Ovary (tissue), 10 donors: Measurements from ENCODE around the gene MED23. TPM values are rescaled to one million over a fixed set of nuclear protein-coding genes. Genes with fewer than 3 reads are reported as not detected.

Experiments used
- DNase-seq, 5 donors: peaks; one replicate each; pipeline ENCODE4 v3.0.0-alpha.2; 2019 to 2020
- H3K27ac ChIP-seq, 2 donors: fragments of 200-600 bp; one replicate each; pipeline versions ENCODE4 v1.5.1 to v1.8.0; 2019 to 2022
- H3K27me3 ChIP-seq: fragments of 200-600 bp; one replicate; pipeline ENCODE4 v1.8.0; 2022
- H3K36me3 ChIP-seq: fragments of 200-600 bp; sonication (generic); one replicate; pipeline ENCODE4 v1.5.1; 2019
- H3K4me1 ChIP-seq: one replicate; pipeline ENCODE4 v1.8.1; 2013; ENCODE audit warnings: mild to moderate bottlenecking, moderate library complexity; ENCODE audit not compliant: insufficient read depth
- H3K4me3 ChIP-seq: fragments of 200-600 bp; sonication (generic); one replicate; pipeline ENCODE4 v1.5.1; 2017
- H3K9me3 ChIP-seq, 2 donors: fragments of 200-600 bp in 1 of 2; sonication (generic) in 1 of 2; one replicate each; pipeline versions ENCODE4 v1.5.1 to v1.8.1; 2013 to 2019; ENCODE audit warnings: mild to moderate bottlenecking in 1 of 2, moderate library complexity in 1 of 2
- EP300 ChIP-seq: sonication (generic); formaldehyde crosslinking; IDR thresholded peaks from one replicate; pipeline ENCODE4 v1.6.1; 2017; ENCODE audit warnings: antibody characterized with exemption
- POLR2A ChIP-seq: fragments of 450-650 bp; IDR thresholded peaks from one replicate; pipeline ENCODE4 v1.6.1; 2017; ENCODE audit warnings: antibody characterized with exemption, mild to moderate bottlenecking, moderate library complexity
- WGBS, 3 donors: extraction: QIAGEN DNeasy Blood & Tissue Kit in 1 of 3; methylation state at CpG; one replicate each; pipeline versions ENCODE4 v1.1.5 to v1.1.7; 2013 to 2017; 5-methylcytosine and 5-hydroxymethylcytosine counted together
- intact Hi-C, 4 donors: fragments of 100-400 bp; cut with DNase I; formaldehyde crosslinking; loops; one replicate each; pipeline versions ENCODE4 v1.11.0 to v1.15.1; 2022 to 2023
- long read RNA-seq, 3 donors: library from polyadenylated mRNA in 2 of 3; unstranded in 2 of 3; transcript quantifications; one replicate each; pipeline ENCODE4 v2.0.0 and lab custom pipeline, GENCODE V29; 2021 to 2026
- polyA plus RNA-seq, 2 donors: library from polyadenylated mRNA; stranded (reverse); fragments of 200-250 nt in 1 of 2; fragments of 350-450 nt in 1 of 2; fragmentation: Illumina TruSeq in 1 of 2; extraction: RNeasy Lipid Tissue Mini Kit (QIAGEN cat#74804) in 1 of 2; gene quantifications; one replicate each; pipeline ENCODE4 v1.2.3, GENCODE V29; 2013 to 2014
- total RNA-seq, 7 donors: library from RNA; depleted of rRNA in 2 of 7; stranded (reverse); fragments of >200 nt in 2 of 7; fragmentation: NEBNext Ultra II Directional in 3 of 7; extraction: Animal tissue kit (Norgen Biotek cat#: 25700) in 3 of 7; gene quantifications; one replicate each; pipeline versions ENCODE4 v1.1.0 to v1.2.4, GENCODE V29; 2016 to 2023
- TF ChIP-seq, protein P1 (sequence below), 3 donors: fragments of 450-650 bp in 2 of 3; fragments of 200-600 bp in 1 of 3; IDR thresholded peaks; one replicate each; pipeline versions ENCODE4 v1.5.1 to v1.8.0; 2016 to 2022; ENCODE audit warnings: antibody characterized with exemption in 3 of 3, mild to moderate bottlenecking in 1 of 3
- donor health status: DM: no; HTN: no; CAD: no; lungs with moderate emphysema.
- donor health status: DM: no; HTN: no; CAD: no.
- donor health status: Bipolar disorder and iron deficiency.
- donor health status: DM: yes; HTN: yes; CAD: no.
- donor health status: DM: no; HTN: no; CAD: no.
- donor health status: DM: yes; HTN: yes; CAD: no.

The MED23 gene, protein sequence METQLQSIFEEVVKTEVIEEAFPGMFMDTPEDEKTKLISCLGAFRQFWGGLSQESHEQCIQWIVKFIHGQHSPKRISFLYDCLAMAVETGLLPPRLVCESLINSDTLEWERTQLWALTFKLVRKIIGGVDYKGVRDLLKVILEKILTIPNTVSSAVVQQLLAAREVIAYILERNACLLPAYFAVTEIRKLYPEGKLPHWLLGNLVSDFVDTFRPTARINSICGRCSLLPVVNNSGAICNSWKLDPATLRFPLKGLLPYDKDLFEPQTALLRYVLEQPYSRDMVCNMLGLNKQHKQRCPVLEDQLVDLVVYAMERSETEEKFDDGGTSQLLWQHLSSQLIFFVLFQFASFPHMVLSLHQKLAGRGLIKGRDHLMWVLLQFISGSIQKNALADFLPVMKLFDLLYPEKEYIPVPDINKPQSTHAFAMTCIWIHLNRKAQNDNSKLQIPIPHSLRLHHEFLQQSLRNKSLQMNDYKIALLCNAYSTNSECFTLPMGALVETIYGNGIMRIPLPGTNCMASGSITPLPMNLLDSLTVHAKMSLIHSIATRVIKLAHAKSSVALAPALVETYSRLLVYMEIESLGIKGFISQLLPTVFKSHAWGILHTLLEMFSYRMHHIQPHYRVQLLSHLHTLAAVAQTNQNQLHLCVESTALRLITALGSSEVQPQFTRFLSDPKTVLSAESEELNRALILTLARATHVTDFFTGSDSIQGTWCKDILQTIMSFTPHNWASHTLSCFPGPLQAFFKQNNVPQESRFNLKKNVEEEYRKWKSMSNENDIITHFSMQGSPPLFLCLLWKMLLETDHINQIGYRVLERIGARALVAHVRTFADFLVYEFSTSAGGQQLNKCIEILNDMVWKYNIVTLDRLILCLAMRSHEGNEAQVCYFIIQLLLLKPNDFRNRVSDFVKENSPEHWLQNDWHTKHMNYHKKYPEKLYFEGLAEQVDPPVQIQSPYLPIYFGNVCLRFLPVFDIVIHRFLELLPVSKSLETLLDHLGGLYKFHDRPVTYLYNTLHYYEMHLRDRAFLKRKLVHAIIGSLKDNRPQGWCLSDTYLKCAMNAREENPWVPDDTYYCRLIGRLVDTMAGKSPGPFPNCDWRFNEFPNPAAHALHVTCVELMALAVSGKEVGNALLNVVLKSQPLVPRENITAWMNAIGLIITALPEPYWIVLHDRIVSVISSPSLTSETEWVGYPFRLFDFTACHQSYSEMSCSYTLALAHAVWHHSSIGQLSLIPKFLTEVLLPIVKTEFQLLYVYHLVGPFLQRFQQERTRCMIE (N-terminal part only)
- total RNA-seq (10 to 100 TPM; 21.7 to 28.5 (median 27.7) TPM), polyA plus RNA-seq (10 to 100 TPM; 11.2 to 21.2 TPM)
- long read RNA-seq, donor 1, partial matches to known transcripts = 10 of 10 reads
- long read RNA-seq, donor 1, other reads (novel, unspliced or antisense) = 0 of 10 reads
- long read RNA-seq, donor 2, partial matches to known transcripts = 0 of 1 reads
- long read RNA-seq, donor 2, other reads (novel, unspliced or antisense) = 0 of 1 reads
- long read RNA-seq, donor 3, full-length matches to known transcripts = 12 of 27 reads
- long read RNA-seq, donor 3, partial matches to known transcripts = 5 of 27 reads
- long read RNA-seq, donor 3, other reads (novel, unspliced or antisense) = 10 of 27 reads

DNA sequence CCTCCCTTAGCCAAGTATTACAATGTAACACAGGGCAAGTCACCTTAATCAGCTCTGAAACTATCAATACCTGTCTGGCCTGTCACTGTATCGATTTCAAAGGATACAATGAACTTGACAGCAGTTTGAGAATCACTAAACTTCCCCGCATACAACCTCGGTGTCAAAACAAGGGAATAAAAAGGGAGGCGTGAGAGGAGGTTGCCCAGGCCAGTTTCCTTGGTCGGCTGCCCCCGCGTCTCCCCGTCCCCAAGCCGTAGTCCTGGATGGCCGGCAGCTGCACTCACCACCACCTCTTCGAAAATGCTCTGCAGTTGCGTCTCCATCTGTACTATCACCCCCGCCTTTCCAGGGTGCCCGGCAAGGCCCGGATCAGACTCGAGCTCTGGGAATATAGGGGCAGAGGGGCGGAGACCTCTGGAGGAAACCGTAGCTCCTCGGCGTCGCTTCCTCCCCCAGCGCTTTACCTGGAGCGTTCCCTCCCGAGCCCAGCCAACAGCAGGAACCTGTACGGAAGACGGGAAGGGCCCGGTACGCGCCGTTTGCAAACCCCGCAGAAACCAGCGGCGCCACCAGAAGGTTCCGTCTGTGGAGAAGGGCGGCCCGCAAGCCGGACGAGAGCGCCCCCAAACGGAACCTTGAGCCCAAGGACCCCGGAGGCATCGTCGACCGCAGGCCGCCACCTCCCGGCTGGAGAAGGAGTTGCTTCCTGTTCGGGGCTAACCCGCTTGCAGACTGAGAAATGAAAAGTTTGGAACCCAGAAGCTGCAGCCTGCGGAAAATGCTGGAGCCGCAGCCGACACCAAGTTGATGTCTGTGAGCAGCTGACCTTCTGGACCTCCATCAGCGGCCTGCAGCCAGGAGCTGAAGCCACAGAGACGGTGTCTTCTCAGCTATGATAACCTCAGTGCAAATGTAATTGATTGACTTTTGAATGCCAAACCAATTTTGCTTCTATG, at the start of gene MED23:
TSS of gene MED23 (minus strand) at position 519 of the 959 bp plus-strand sequence. CDS start at position 326, 193 bp downstream.
- H3K4me1 ChIP-seq = no peaks in the 10 kb centered on the region
- peak within 1 kb of the TSS; percentile 78 for H3K4me3 ChIP-seq
- TF ChIP-seq, protein P1, sequence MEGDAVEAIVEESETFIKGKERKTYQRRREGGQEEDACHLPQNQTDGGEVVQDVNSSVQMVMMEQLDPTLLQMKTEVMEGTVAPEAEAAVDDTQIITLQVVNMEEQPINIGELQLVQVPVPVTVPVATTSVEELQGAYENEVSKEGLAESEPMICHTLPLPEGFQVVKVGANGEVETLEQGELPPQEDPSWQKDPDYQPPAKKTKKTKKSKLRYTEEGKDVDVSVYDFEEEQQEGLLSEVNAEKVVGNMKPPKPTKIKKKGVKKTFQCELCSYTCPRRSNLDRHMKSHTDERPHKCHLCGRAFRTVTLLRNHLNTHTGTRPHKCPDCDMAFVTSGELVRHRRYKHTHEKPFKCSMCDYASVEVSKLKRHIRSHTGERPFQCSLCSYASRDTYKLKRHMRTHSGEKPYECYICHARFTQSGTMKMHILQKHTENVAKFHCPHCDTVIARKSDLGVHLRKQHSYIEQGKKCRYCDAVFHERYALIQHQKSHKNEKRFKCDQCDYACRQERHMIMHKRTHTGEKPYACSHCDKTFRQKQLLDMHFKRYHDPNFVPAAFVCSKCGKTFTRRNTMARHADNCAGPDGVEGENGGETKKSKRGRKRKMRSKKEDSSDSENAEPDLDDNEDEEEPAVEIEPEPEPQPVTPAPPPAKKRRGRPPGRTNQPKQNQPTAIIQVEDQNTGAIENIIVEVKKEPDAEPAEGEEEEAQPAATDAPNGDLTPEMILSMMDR (IDR thresholded peaks at IDR 0.05) = peak; percentile 87 to 92 (median 90)
- TF ChIP-seq POLR2A (peak; percentile 57), EP300 (no peak)
- DNase-seq = peak; percentile 87 to 97 (median 94)
- H3K36me3 ChIP-seq = no peaks in the 10 kb centered on the region
- 0% methylated on average over 50 to 53 of the region's 53 CpGs for WGBS, 3 donors
- H3K27ac ChIP-seq = peak within 1 kb of the TSS in 1 of 2 donors; percentile 38
- H3K9me3 ChIP-seq = no peaks in the 10 kb centered on the region
- no peaks in the 10 kb centered on the region for H3K27me3 ChIP-seq
- intact Hi-C loops = no loop called here

DNA sequence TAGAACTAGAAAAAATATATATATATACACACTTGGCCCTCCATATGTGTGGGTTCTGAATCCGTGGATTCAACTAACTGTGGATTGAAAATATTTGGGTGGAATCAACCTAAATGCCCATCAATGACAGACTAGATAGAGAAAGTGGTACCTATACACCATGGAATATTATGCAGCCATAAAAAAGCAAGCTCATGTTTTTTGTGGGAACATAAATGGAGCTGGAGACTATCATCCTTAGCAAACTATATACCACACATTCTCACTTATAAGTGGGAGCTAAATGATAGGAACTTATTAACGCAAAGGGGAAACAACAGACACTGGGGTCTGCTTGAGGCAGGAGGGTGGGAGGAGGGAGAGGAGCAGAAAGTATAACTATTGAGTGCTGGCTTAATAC, 45.1 kb upstream of the MED23 start:
- Histone ChIP-seq H3K27ac (no peak overlapping the region), H3K4me1 (no peaks in the 10 kb centered on the region), H3K4me3 (no peak overlapping the region), H3K9me3 (no peaks in the 10 kb centered on the region), H3K36me3 (no peaks in the 10 kb centered on the region), H3K27me3 (no peaks in the 10 kb centered on the region)
- TF ChIP-seq POLR2A = no peak
- TF ChIP-seq, protein P1 (IDR thresholded peaks at IDR 0.05) = no peak
- no peak for TF ChIP-seq EP300
- no peak for DNase-seq
- WGBS, 3 donors = 91 to 96% (median 93%) methylated on average over 2 of the region's 2 CpGs
- intact Hi-C loops = no loop called here

DNA sequence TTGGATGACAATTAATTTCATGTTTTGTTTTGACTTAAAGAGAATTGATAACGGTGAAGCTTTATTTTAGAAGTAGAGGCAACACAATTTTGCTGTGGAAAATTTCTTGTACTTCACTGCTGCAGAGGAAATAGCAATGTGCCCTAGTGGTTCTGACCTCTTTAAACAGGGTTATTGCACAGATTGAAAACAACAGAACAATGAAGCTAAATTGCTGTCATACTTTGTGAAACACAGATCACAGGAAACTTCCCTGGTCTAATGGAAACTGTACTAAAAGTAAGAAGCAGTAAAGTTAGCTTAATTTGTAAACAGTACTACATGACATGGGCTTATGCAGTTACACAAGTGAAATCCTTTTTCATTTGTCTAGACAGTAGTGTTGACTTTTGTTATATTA, 41.8 kb upstream of the MED23 start:
- TF ChIP-seq, protein P1 (IDR thresholded peaks at IDR 0.05) = no peak
- TF ChIP-seq POLR2A (no peak), EP300 (no peak)
- DNase-seq = no peak
- Histone ChIP-seq H3K36me3 (no peaks in the 10 kb centered on the region), H3K9me3 (no peaks in the 10 kb centered on the region), H3K4me1 (no peaks in the 10 kb centered on the region), H3K27me3 (no peaks in the 10 kb centered on the region), H3K27ac (no peak overlapping the region), H3K4me3 (no peak overlapping the region)
- 9 to 26% (median 9%) methylated on average over 1 of the region's 1 CpG for WGBS, 3 donors
- intact Hi-C loops = no loop called here
